A549 treated with RU486 at 1 μM for 4 hours (cell line): ENCODE data around the gene ZNF469. TPM values are rescaled to one million over a fixed set of nuclear protein-coding genes. Genes with fewer than 3 reads are reported as not detected.

Experiments used
- total RNA-seq: library from RNA; stranded (reverse); fragments of 200-300 nt; extraction: Qiagen RNA extraction; gene quantifications from 5 replicates; pipeline ENCODE4 v1.2.3, GENCODE V29; 2022; ENCODE audit warnings: low read depth

The ZNF469 gene, protein sequence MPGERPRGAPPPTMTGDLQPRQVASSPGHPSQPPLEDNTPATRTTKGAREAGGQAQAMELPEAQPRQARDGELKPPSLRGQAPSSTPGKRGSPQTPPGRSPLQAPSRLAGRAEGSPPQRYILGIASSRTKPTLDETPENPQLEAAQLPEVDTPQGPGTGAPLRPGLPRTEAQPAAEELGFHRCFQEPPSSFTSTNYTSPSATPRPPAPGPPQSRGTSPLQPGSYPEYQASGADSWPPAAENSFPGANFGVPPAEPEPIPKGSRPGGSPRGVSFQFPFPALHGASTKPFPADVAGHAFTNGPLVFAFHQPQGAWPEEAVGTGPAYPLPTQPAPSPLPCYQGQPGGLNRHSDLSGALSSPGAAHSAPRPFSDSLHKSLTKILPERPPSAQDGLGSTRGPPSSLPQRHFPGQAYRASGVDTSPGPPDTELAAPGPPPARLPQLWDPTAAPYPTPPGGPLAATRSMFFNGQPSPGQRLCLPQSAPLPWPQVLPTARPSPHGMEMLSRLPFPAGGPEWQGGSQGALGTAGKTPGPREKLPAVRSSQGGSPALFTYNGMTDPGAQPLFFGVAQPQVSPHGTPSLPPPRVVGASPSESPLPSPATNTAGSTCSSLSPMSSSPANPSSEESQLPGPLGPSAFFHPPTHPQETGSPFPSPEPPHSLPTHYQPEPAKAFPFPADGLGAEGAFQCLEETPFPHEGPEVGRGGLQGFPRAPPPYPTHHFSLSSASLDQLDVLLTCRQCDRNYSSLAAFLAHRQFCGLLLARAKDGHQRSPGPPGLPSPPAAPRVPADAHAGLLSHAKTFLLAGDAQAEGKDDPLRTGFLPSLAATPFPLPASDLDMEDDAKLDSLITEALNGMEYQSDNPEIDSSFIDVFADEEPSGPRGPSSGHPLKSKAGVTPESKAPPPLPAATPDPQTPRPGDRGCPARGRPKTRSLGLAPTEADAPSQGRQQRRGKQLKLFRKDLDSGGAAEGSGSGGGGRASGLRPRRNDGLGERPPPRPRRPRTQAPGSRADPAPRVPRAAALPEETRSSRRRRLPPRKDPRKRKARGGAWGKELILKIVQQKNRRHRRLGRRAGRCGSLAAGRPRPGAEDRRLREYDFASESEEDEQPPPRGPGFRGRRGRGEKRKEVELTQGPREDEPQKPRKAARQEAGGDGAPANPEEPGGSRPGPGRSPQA (N-terminal part only)
- 7.6 to 16.0 TPM (median 11.1 TPM) in 5 replicates for total RNA-seq

DNA sequence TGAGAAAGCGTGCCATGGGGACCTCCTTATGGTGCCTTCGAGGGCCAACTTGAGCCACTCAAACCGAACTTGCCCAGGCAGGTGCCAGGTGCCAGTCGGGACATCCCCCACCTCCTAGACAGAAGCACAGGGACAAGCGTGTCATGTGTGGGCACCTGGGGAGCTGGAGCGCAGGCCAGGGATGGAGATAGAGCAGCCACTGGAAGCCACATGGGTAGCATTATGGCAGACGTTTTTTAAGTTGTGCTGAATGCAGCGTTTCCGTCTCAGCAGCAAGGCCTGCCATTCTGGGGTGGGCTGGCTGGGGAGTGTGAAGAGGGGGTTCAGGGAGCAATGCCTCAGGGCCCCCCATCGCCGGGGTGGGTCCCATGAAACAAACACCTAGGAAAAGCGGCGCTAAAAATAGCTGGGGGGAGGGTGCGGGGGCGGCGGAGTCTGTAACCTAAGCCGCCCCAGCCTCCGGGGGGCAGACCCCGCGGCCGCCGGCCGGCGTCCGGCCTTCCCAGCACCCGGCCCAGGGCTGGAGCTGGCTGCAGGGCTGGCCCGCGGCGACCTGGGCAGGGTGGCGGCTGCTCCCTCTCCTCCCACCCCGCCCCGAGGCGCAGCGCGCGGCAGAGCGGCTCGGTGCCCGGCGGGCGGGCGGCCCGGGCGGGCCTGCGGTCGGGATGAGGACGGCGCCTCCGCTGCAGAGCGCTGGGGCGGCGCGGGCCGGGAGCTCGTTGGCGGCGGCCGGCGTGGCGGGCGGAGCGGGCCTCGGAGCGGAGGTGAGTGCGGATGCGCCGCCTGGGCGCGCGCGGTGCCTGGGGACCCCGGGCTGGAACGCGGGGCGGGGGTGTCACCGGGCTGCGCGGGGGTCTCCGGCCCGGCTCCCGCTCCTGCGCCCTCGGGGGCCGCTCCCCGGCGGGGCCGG is at the start of gene ZNF469:
Gene ZNF469, plus strand, starts transcription at position 469 of the 910 bp plus-strand sequence. CDS start 44,512 bp downstream, outside the sequence.

Other genes with a start within 250 kb of the ZNF469 start
- gene ZFPM1, start 70.3 kb downstream of the ZNF469 start, total RNA-seq = 5.6 to 9.4 TPM (median 8.7 TPM) in 5 replicates
- 44.9 to 55.9 TPM (median 51.7 TPM) in 5 replicates for gene ZC3H18, start 187.4 kb downstream of the ZNF469 start, total RNA-seq